H1 (cell line): ENCODE data around the gene OCSTAMP. TPM values are rescaled to one million over a fixed set of nuclear protein-coding genes. Genes with fewer than 3 reads are reported as not detected.

Source experiments
- BACH1 ChIP-seq: IDR thresholded peaks from 2 replicates; pipeline ENCODE4 v1.6.1; 2012; ENCODE audit warnings: low read length, improper control_type of control experiment
- BRCA1 ChIP-seq: IDR thresholded peaks from 2 replicates; pipeline ENCODE4 v1.6.1; 2012; ENCODE audit warnings: low read depth, low read length, improper control_type of control experiment
- CHD7 ChIP-seq: fragments of 300-600 bp; sonication (generic); IDR thresholded peaks from 2 replicates; pipeline ENCODE4 v1.7.1; 2012; ENCODE audit warnings: low read length, moderate library complexity, mild to moderate bottlenecking, inconsistent platforms; ENCODE audit not compliant: insufficient replicate concordance
- CREB1 ChIP-seq: IDR thresholded peaks from 2 replicates; pipeline ENCODE4 v1.6.1; 2012; ENCODE audit warnings: inconsistent platforms
- JUN ChIP-seq: IDR thresholded peaks from 2 replicates; pipeline ENCODE4 v1.6.1; 2011; ENCODE audit warnings: low read depth, mild to moderate bottlenecking, improper control_type of control experiment, low read length
- JUND ChIP-seq: IDR thresholded peaks from 2 replicates; pipeline ENCODE4 v1.6.1; 2011; ENCODE audit warnings: mild to moderate bottlenecking, improper control_type of control experiment, low read length
- NRF1 ChIP-seq: IDR thresholded peaks from 2 replicates; pipeline ENCODE4 v1.6.1; 2011; ENCODE audit warnings: mild to moderate bottlenecking, low read depth, low read length, improper control_type of control experiment
- POU5F1 ChIP-seq: IDR thresholded peaks from 2 replicates; pipeline ENCODE4 v1.6.1; 2011; ENCODE audit warnings: low read depth, mild to moderate bottlenecking, low read length, moderate library complexity
- RXRA ChIP-seq: IDR thresholded peaks from 2 replicates; pipeline ENCODE4 v1.6.1; 2011; ENCODE audit warnings: low read depth, mild to moderate bottlenecking, low read length, moderate library complexity; ENCODE audit not compliant: insufficient read depth
- SP2 ChIP-seq: IDR thresholded peaks from 2 replicates; pipeline ENCODE4 v1.6.1; 2012; ENCODE audit warnings: mild to moderate bottlenecking, low read length, inconsistent platforms
- USF2 ChIP-seq: IDR thresholded peaks from 2 replicates; pipeline ENCODE4 v1.6.1; 2011; ENCODE audit warnings: low read length, improper control_type of control experiment
- YY1 ChIP-seq: IDR thresholded peaks from 2 replicates; pipeline ENCODE4 v1.6.1; 2011; ENCODE audit warnings: low read depth, mild to moderate bottlenecking, low read length
- polyA plus RNA-seq, 7 experiments: library from polyadenylated mRNA; depleted of rRNA in 3 of 7; stranded (reverse) in 5 of 7; unstranded in 2 of 7; fragments of >200 nt in 5 of 7; fragments of 200-250 nt in 2 of 7; gene quantifications; 1 replicate in 5 of 7; 2 replicates in 1 of 7; 4 replicates in 1 of 7; pipeline versions ENCODE4 v1.2.1 to v1.2.3, GENCODE V29; 2011 to 2013; ENCODE audit warnings: missing spikeins in 2 of 7, mixed read lengths in 2 of 7
- total RNA-seq: library from RNA; stranded (reverse); fragmentation: NEBNext Ultra II Directional; extraction: Animal tissue kit (Norgen Biotek cat#: 25700); gene quantifications from 2 replicates; pipeline ENCODE4 v1.2.1, GENCODE V29; 2021

OCSTAMP gene
- total and polyA plus RNA-seq, 2 of the 8 experiments (the other 6 are each of a cell fraction or from before 2014, with no cell fraction given): 0.09 to 0.13 TPM

GRCh38 chr20:46558511-46558959 is 8.1 kb upstream of the OCSTAMP start (continued):
- no peak for TF ChIP-seq CHD7
- TF ChIP-seq RXRA: no peak
- TF ChIP-seq USF2: no peak
- TF ChIP-seq JUND: no peak
- no peak for TF ChIP-seq SP2
- TF ChIP-seq BRCA1: no peak
- no peak for TF ChIP-seq JUN
- TF ChIP-seq CREB1: no peak
- no peak for TF ChIP-seq NRF1
- TF ChIP-seq BACH1: no peak
- TF ChIP-seq POU5F1: no peak
- TF ChIP-seq YY1: no peak
